GM21381 (cell line): Measurements from ENCODE around the gene YLPM1.

Source experiments
- ATAC-seq: cut with Tn5 transposase; IDR thresholded peaks from one replicate; pipeline ENCODE4 v1.9.1; 2021; ENCODE audit warnings: mild to moderate bottlenecking, moderate library complexity; ENCODE audit not compliant: unreplicated experiment

The YLPM1 gene

DNA sequence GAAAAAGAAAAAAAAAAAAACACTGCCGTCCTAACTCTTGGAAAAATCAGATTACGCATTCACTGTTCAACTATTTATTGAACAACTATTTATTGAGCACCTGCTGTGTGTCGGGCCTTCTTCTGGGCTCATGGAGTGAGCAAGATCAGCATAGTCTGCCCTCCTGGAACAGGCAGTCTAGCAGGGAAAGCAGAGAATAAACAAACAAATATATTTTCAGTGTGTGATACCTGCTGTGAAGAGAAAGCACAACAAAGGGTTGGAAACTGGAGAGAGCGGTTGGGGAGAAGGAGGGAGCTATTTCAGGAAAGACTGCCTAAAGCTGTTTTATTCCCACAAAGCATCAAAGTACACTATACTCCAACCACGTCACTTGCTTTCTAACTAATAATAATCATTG, 102.0 kb downstream of the YLPM1 start:
- ATAC-seq = no peak

DNA sequence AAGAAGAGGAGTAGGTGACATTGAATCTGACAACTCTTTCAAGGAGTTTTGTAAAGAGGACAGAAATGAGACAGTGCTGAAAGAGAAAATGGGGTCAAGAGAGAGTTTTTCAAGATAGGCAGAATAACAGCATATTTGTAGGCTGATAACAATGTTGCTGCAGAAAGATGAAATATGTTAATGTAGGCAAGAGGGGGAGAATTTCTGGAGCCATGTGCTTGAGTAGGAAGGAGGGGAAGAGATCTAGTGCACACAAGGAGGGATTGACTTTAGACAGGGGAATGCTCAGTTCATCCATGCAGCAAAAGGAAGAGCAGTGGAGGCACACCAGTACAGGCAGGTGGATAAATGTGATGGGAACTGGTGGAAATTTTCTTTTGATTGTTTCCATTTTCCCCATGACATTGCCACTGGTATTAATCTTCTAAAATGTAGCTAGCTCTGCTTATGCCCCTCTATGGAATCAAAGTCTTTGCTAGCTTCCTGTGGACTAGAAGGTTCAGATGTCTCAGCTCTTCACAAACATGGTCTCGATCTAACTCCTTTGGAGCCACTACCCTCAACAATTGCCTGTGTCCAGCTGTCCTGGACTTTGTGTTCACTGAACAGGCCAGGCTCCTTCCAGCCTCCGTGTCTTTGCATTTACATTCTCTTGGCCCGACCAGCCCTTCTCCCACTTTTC, 103.7 kb downstream of the YLPM1 start:
- ATAC-seq = no peak

DNA sequence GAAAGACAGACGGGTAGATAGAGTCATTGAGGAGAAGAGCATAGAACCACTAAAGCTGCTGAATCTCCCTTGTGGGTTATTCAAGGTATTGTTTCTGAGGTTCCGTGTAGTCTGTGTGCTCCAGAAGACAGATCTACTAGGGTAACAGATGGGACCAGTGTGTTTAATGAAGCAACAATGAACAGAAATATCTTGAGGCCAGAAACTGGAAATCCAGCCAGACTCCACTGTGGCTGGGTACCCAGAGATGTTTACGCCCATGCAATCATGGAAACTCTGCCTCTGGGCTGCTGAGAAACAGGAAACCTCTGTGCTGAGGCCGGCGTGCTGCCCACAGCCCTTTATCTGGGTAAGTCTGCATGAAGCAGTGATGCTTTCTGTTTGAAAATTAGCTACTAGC, 104.6 kb downstream of the YLPM1 start:
- ATAC-seq = no peak

DNA sequence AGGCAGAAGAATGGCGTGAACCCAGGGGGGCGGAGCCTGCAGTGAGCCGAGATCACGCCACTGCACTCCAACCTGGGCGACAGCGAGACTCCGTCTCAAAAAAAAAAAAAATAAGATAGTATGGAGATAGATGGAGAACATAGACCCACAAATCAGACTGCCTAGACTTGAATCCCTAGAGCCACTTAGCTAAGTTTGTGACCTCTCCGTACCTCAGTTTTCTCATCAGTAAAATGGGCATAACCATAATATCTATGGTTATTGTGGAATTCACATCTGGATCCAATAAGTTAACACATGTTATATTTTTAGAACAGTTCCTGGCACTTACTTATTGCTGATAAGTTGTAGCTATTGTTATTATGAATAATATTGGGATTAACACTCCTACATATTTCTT, 105.6 kb downstream of the YLPM1 start:
- ATAC-seq = no peak

DNA sequence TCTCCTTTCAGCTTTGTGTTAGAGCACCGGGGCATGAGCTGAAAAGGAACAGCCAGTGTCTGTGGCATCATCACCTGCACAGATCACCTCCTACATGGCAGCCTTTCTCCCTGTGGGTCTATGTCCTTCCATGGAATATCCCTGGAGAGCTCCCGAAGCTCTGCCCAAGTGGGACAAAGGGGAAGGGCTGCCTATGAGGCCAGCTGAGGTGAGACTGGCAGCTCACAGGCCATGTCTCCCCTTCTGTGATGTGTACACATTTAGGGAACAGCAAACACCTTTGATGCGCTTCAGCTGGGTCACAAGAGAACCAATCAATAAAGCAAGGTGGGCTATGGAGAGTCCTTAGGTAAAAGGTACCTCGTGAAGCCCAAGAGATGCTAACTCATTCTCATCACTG, 108.7 kb downstream of the YLPM1 start:
- ATAC-seq = no peak

DNA sequence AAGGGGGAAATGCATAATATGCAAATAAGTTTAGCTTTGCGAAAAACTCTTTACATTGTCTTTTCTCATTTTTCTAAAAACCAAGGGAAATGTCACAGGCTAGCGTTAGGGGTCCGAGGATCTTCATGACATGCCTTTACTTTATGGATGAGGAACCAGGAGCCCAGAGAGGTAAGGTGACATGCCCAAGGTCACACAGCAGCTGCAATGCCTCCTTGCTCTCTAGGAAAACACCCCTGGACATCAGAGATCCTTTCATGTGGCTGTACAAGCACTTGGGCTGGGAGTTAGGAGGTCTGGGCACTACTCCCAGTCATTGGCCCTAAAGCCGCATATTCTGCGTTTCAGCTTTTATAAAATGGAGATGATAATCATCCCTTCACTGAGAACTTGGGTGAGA, 112.1 kb downstream of the YLPM1 start:
- ATAC-seq = no peak

DNA sequence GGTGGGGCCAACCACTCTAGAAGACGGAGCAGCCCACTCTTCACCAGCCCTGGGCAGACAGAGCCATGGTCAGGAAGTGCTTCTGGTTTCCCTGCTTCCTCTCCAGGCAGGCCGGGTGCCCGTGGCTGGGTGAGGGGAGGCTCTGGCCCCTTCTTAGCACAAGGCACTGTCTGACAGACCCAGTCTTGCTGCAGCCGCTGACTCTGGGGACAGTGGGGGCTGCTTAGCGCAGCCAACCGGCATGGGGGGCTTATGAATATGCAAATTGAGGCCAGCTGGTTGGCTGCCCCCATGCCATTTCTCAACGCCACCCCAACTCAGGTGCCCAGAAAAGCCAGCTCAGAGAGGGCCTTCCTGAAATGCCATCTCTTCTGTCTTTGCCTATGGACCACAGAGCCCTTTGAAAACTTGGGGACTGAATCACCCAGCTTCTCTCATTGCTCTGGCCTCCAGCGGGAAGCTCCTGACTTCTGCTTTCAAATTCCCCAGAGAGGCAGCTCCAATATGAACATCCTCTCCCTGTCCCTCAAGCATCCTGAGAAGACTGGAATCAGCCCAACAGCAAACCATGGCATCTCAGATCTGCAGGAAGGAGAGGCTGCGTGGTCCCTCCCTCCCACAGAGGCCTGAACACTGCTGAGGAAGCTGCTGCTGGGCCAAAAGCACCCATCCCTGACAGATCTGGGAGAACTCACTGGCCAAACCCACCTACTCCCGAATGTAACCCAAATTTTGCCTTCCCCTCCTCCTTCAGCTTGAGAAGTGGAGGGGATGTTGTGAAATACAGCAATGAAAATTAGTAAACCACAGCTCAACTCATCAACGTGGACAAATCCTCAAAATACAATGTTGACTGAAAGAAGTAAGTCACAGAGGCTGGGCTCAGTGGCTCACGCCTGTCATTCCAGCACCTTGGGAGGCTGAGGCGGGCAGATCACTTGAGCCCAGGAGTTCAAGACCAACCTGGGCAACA, 113.1 kb downstream of the YLPM1 start, which contains the start of gene PROX2:
TSS of gene PROX2 (minus strand) at position 205 of the 973 bp plus-strand sequence. CDS start 12,311 bp downstream, outside the sequence.
- ATAC-seq = no peak

DNA sequence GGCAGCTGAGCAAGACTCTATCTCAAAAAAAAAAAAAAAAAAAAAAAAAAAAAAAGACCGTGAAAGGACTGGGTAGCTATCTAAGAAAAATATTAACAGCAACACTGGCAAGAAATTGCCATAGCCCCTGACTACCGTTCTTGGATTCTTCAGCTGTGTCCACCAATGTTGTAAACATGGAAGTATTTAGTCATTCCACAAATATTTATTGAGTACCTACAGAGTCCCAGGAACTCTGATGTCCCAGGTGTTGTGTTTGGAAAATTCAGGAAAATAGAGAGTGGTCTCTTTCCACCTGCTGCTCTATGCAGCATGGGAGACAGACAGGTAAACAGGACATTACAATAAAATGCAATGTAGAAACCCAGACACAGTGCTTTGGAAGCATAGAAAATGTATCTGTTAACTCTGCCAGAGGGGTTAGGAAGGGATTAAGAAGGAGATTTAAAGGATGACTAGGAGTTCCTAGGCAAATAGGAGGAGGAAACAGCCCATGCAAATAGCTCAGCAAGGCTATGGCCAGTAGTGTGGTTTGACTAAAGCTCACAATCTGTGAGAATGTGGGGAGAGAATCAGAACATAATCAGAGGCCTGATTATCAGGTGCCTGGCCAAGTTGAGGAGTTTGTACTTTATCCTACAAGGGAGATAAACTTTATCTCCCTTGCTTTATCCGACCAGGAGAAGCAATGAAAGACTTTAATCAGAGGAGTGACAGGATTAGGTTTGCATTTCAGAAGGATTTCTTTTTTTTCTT, 116.5 kb downstream of the YLPM1 start:
- ATAC-seq = no peak

DNA sequence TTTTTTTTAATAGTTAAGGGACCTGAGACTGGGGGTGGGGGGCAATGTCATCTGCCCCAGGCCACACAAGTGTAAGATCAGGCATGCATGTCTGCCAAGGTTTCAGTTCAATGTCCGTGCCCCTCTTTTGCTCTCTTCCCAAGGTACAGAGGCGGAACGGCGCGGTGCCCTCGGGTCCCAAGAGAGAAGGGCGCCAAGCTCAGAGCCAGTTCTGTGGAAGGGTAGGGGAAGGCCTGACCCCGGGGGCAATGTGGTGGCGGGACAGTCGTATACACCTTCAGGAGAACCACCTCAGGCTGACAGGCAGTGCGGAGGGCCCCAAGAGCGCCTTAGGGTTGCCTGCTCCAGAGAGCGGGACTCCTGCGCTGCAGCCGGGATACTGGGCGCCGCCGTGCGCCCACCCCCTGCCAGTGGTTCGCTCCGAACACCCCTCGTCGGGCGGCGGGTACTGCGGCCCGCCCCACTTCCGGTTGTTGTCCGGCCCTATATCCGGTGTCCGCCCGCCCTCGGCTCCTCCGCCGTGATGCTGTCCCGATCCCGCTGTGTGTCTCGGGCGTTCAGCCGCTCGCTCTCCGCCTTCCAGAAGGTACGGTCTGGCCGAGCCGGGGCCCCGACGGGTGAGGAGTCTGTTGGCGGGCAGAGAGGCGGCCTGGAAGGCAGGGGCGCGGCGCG, 118.5 kb downstream of the YLPM1 start, which contains the start of gene DLST:
TSS of gene DLST (plus strand) at position 486 of the 672 bp plus-strand sequence. CDS start at position 524, 38 bp downstream.
- ATAC-seq = peak; percentile 91

DNA sequence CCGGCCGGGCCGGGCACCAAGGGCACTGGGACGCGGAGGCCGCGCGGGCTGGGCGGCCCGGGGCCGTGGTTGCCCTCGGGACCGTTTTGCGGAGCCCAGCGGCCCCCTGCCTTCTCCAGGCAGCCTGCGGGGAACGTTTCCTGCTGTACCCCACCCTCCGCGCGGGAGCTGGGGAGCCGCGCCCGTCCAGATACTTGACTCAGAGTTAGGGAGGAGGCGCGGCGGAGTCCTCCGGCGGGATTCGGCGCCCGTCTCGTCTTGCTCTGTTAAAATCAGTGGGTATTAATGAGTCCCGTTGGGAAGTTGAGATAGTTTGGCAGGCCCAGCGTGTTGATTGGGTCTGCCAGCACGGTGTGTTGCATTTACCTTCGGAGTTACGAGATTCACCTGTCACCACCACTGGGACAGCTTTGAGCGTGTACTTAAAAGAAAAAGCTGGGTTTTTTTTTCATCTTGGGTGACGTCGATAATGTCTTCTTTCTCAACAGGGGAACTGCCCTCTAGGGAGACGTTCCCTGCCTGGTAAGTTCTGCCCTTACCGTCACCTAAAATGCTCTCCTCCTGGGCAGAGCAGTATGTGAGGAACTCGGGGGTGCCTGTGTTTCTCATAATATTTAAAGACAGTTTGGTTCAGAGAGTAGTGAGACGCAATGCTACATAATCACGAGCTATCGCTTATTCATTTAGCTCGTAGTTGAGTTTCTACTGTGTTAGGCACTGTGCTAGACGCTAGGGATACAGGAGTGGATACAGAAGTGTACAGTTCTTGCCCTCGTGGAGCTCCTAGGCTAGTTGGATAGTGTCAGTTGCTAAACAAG, 119.2 kb downstream of the YLPM1 start:
- ATAC-seq = peak; percentile 44
